HG02885 (cell line): ENCODE measurements around the gene CAPZB.

Experiments used
- ATAC-seq: cut with Tn5 transposase; IDR thresholded peaks from one replicate; pipeline ENCODE4 v1.9.1; 2021; ENCODE audit warnings: mild to moderate bottlenecking; ENCODE audit not compliant: unreplicated experiment, poor library complexity

The CAPZB gene

DNA sequence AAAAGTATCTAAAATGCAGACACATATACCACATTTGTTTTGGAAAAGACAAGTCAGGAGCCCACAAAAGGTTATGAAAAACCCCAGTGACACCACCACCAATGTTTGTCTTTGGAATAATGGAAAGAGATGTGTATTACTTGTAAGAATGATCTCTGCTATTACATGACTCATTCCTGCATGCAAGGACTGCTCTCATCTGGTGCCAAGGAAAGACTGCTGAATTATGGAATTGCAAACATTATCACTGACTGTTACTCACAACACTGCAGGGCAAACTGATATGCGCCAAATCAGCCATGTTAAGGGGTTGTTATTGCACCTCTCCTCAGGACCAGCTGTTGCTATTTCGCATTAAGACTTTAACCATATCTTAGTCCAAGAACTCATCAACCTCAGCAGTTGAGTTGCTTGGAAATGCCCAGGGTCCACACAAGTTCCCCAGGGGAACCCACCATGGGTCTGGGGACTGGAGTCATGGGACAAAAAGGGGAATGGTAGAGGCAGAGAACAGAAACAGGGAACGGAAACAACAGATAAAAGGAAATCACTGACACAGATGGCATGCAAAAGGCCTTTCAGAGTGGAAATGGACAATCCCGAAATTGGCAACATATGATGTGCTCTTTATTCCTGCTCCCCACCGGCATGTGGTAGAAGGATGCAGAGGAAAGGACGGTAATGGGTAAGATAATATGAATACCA lies 34.4 kb downstream of the CAPZB start:
- no peak for ATAC-seq

DNA sequence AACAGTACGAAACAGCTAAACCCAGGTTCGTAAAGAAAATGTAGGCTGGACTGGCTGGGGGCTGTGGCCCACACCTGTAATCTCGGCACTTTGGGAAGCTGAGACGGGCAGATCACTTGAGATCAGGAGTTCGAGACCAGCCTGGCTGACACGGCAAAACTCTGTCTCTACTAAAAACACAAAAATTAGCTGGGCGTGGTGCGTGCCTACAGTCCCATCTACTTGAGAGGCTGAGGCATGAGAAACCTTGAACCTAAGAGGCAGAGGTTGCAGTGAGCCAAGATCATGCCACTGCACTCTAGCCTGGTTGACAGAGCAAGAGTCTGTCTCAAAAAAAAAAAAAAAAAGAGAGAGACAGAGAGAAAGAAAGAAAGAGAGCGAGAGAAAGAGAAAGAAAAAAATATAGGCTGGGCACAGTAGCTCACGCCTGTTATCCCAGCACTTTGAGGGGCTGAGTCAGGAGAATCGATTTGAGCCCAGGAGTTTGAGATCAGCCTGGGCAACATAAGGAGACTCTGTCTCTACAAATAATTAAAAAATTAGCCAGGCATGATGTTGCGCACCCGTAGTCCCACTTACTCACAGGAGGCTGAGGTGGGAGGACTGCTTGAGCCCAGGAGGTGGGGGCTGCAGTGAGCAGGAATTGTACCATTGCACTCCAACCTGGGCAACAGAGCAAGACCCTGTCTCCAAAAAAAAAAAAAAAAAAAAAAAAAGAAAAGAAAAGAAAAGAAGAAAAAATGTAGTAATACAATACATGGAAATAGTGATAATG lies 35.7 kb downstream of the CAPZB start:
- no peak for ATAC-seq

- no peak for ATAC-seq
Measured at GRCh38 chr1:19448491-19449439, 36.6 kb downstream of the CAPZB start.

- ATAC-seq, result no peak
Measured at GRCh38 chr1:19447550-19447949, 37.8 kb downstream of the CAPZB start.

- no peak for ATAC-seq
Measured at GRCh38 chr1:19445417-19446342, 39.7 kb downstream of the CAPZB start.

DNA sequence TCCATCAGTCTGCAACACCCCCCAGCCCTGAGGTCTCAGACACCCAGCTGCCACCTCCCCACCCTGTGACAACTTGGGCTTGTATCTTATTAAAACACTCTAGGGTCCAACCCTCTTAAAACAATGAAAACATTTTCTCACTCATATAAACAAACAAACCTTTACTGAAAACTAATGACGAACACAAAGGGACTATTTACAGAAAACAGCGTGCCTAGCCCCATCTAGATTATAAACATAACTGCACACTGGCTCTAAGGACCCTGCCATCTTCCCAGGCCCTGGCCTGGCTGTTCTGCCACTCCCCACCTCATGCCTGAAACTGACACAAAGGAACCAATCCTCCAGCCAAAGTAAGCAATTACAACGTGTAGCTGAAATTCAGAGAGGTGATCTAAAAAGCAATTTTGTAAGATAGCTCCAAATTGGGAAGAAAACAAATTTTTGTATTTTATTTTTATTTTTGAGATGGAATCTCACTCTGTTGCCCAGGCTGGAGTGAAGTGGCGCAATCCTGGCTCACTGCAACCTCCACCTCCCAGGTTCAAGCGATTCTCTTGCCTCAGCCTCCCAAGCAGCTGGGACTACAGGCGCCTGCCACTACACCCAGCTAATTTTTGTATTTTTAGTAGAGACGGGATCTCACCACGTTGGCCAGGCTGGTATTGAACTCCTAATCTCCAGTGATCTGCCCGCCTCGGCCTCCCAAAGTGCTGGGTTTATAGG lies 40.9 kb downstream of the CAPZB start:
- ATAC-seq, result no peak

DNA sequence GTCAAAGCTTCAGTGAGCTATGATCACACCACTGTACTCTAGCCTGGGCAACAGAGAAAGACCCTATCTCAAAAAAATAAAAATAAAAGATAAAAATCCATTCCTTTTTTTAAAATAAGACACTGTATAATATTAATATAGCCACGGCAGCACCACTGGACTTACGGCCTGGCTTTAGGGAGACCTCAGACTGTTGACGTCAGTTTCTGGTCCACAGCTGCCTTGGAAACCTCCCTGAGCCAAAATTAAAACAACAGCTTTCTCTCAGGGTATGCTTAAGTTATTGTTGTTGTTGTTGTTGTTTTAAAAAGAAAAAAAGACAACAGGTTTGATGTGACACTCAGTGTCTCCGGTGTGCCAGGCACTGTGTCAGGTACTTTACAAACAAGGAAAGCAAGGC lies 42.0 kb downstream of the CAPZB start:
- no peak for ATAC-seq

DNA sequence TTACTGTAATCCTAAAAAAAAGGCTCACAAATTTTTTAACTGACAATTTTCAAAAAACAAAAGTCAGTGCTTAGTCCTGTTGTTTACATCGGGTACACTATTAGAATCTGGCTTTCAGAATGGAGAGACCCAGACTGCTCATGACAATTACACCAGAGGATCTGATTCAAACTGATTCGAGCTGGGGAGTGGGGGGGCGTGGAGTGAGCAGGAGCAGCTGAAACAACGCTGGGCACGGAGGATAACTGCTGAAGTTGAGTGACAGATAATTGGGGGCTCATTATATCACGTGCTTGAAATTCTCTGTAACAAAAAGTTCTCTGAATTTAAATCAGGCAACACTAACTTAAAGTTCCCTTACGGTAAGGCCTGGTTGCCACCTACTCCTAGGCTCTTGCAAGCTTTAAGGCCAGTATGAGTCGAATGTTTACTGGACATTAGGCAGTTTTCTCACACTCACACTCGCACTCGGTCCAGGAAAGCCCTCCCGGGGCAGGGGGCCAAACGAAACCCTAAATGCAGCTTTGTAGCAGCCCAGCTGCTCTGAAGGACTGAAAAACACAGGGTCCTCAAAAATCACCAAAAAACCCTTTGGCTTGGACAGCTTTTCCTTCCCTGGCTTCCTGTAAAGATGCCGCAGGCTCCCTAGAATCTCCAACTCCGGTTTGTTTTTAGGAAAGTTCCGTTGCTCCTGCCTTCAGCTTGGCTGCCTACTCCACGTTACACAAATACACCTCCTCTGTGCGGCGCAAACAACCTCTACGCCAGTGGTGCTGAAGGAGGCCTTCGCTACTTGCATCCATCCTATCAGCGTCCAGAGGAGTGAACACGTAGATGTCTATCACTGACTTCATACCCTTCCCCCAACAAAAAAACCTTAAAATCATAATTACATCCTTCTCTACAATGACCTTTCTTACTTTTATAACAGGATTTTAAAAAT lies 42.9 kb downstream of the CAPZB start:
- ATAC-seq, result no peak

DNA sequence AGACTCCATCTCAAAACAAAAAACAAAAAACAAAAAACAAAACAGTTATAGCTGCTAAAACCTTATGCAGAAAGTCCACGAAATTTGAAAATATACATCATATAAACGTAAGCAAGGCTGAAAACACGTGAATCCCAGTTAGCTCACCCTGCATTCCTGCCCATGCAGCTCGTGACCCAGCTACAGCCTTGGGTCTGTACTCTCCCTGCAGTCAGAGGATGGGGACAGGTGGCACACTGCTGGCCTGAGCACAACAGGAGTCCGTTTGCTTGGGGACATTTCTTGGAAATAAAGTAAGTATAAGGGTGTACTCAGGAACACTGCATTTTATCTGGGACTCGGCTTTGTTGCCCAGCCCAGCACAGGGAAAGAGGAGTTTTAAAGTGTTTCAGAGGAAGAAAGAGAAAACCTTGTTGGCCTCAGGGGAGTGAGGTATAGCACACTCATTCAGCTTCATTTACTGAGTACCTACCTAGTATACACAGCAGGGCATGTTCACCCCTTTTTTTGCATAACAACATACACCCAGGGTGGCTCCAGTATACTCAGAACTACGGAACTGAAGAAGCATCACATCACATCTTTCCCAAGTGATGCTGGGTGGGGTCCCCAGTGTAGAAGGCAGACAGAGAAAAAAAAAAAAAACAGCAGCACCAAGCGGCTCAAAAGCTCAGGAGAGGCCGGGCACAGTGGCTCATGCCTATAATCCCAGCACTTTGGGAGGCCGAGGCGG lies 44.1 kb downstream of the CAPZB start:
- no peak for ATAC-seq

- no peak for ATAC-seq
Measured at GRCh38 chr1:19439464-19440171, 45.7 kb downstream of the CAPZB start.

DNA sequence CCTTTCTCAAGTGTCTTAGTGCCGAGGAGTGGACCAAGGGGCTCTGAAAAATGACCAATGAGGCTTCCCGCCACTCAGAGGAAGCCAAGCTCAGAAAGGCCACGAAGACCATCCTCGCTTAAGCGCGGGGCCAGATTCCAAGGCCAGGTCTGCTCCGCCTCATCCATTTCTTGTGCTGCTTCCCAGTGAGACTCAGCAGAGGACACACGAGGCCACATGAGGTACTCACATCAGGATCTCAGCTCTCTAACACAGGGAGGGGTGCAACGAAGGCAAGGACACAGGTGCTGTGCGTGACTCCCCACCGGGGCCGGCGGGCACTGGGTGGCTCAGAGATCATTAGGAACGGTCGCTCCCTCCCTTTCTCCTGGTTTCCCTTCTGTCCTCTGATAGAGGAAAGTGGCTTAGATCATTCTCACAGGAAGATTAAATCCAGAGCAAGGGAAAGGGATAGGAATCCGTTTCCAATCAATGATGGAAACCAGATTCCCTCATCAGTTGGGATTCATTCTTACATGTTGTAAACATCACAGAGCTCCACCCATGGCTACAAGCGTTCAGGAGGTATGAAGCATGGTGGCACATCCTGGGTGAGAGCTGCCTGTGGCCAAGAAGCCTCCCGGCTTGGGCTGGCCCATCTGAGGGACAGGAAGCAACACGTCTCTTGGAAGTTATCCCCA lies 46.7 kb downstream of the CAPZB start:
- ATAC-seq, result no peak

DNA sequence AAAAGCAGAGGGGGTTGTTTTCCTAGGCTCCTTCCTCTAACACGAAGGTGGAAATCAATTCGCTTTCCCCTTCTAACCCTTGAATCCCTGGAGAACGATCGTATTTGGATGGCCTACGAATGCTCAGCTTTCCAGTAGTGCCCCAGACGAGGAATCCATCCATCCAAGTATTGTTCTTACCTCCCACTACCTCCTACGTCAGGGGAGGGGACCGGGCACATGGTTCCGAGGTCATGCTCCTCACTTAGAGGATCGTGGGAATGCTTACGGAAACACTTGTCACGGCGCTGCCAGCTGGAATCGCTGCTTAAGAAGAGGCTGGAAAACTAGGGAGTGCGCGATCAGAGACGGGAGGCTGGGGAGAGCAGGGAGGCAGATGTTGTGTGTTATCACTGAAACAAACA lies 47.4 kb downstream of the CAPZB start:
- ATAC-seq, result no peak

GRCh38 chr1:19436716-19437476 lies 48.4 kb downstream of the CAPZB start:
- no peak for ATAC-seq

DNA sequence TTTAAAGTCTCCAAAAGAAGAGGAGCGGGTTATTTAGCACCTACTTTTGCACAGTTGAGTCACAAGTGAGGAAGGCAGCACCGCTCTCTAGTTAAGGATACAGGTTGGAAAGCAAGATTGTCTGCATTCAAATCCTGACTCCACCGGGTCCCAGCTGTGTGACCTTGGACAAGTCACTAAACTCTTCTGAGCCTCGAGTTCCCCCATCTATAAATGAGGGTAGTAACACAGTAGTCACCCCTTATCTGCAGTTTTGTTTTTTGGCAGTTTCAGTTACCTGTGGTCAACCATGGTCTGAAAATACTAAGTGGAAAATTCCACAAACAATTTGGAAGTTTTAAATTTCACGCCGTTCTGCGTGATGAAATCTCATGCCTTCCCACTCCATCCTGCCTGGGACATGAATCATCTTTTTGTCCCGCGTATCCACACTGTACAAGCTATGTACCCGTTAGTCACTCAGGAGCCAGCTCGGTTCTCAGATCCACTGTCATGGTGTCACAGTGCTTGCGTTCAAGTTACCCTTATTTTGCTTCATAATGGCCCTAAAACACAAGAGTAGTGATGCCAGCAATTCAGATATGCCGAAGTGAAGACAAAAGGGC lies 49.4 kb downstream of the CAPZB start:
- ATAC-seq, result no peak

DNA sequence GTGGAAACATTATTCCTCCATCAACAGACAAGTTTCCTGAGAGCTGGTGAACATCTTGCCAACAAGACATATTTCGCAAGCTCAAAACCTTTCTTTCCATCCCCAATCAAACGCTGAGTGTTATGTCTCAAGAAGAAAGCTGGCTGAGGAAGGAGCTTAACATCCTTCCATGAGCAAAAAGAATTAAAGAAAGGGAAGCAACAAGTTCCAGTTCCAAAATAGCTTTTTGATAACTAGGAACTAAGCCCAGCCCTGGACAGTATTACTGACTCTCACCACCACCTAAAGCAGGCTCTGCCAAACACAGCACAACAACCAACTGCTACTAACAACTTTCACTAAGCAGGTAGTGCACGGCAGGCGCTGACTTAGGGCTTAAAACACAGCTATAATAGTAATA lies 50.2 kb downstream of the CAPZB start:
- no peak for ATAC-seq
